Heart left ventricle (tissue), 16 donors: ENCODE data around the gene CARTPT. TPM values are rescaled to one million over a fixed set of nuclear protein-coding genes. Genes with fewer than 3 reads are reported as not detected.

Experiments
- ATAC-seq, 4 donors: fragments of 200-7000 bp; cut with Tn5 transposase; one replicate each; pipeline ENCODE4 v1.9.1; 2020 to 2022; ENCODE audit warnings: moderate library complexity in 4 of 4, mild to moderate bottlenecking in 3 of 4, moderate number of reproducible peaks in 1 of 4
- DNase-seq, 5 donors: peaks; one replicate each; pipeline ENCODE4 v3.0.0-alpha.2; 2020
- H3K27ac ChIP-seq, 12 donors: fragments of 200-600 bp; sonication (generic) in 4 of 12; one replicate each; pipeline versions ENCODE4 v1.5.0 to v1.8.0; 2016 to 2022; ENCODE audit warnings: mild to moderate bottlenecking in 2 of 12
- H3K27me3 ChIP-seq, 9 donors: fragments of 200-600 bp; sonication (generic) in 2 of 9; one replicate each; pipeline versions ENCODE4 v1.5.1 to v1.8.0; 2016 to 2022; ENCODE audit warnings: mild to moderate bottlenecking in 3 of 9
- H3K36me3 ChIP-seq, 9 donors: fragments of 200-600 bp; sonication (generic) in 2 of 9; one replicate each; pipeline versions ENCODE4 v1.5.0 to v1.8.0; 2018 to 2022; ENCODE audit warnings: mild to moderate bottlenecking in 2 of 9
- H3K4me1 ChIP-seq, 12 donors: fragments of 200-600 bp; sonication (generic) in 4 of 12; one replicate each; pipeline versions ENCODE4 v1.5.0 to v1.8.0; 2016 to 2022; ENCODE audit warnings: mild to moderate bottlenecking in 3 of 12
- H3K4me3 ChIP-seq, 12 donors: fragments of 200-600 bp; sonication (generic) in 4 of 12; one replicate each; pipeline versions ENCODE4 v1.5.0 to v1.8.0; 2017 to 2022; ENCODE audit warnings: mild to moderate bottlenecking in 9 of 12, moderate library complexity in 4 of 12
- H3K9me3 ChIP-seq, 12 donors: fragments of 200-600 bp; sonication (generic) in 4 of 12; one replicate each; pipeline versions ENCODE4 v1.5.0 to v1.8.0; 2016 to 2022; ENCODE audit warnings: mild to moderate bottlenecking in 1 of 12
- POLR2A ChIP-seq, 2 donors: fragments of 450-650 bp; IDR thresholded peaks; one replicate each; pipeline ENCODE4 v1.6.1; 2017; ENCODE audit warnings: antibody characterized with exemption in 2 of 2, mild to moderate bottlenecking in 2 of 2, moderate library complexity in 2 of 2
- WGBS, 4 donors: extraction: QIAGEN DNeasy Blood & Tissue Kit in 2 of 4; methylation state at CpG; one replicate each; pipeline versions ENCODE4 v1.1.5 to v1.1.7; 2013 to 2018; 5-methylcytosine and 5-hydroxymethylcytosine counted together
- intact Hi-C, 10 donors: fragments of 100-400 bp; cut with DNase I; formaldehyde crosslinking; loops; one replicate each; pipeline versions ENCODE4 v1.11.1 to v1.14.2; 2022
- polyA plus RNA-seq, 2 donors: library from polyadenylated mRNA; stranded (reverse); fragments of 200-250 nt; gene quantifications; one replicate each; pipeline ENCODE4 v1.2.3, GENCODE V29; 2013
- total RNA-seq, 9 donors: library from RNA; depleted of rRNA in 2 of 9; stranded (reverse); fragments of >200 nt in 2 of 9; fragmentation: NEBNext Ultra II Directional in 3 of 9; extraction: Animal tissue kit (Norgen Biotek cat#: 25700) in 3 of 9; gene quantifications; one replicate each; pipeline versions ENCODE4 v1.1.0 to v1.2.4, GENCODE V29; 2016 to 2023
- TF ChIP-seq, protein P1 (sequence below), 12 donors: fragments of 200-600 bp; sonication (generic) in 4 of 12; IDR thresholded peaks; one replicate each; pipeline versions ENCODE4 v1.5.0 to v1.8.0; 2018 to 2022; ENCODE audit warnings: antibody characterized with exemption in 12 of 12, mild to moderate bottlenecking in 5 of 12
- donor health status: ischemic (EF 13 %, LVEDD 7.1; RV severe dilation, severe dysfunction).
- donor health status: healthy with polysubstance abuse.
- donor health status: DM: no; HTN: yes; CAD: no.
- donor health status: DM: no; HTN: no; CAD: no.
- donor health status: ischemic (EF 25% LVEDD 6.9; RV normal size, moderate dysfunction).
- donor health status: ischemic (EF 25% LVEDD 5.7; RV mildly dilated, moderate dysfunction).
- donor health status: healthy.
- donor health status: DM: yes; HTN: yes; CAD: no.
- donor health status: ischemic (EF 35%, LVEDD 5.7; RV mildly dilated, moderate dysfunction).
- donor health status: nonischemic (EF 11% LVEDD 7.7; RV severe dilation, severe dysfunction).
- donor health status: DM: yes; HTN: yes; CAD: no.
- donor health status: PGD.
- donor health status: ischemic (EF 29% LVEDD 5.4; RV normal size, mild dysfunction).
- donor health status: nonischemic (EF 23%, LVEDD 6.1; RV moderate dilation, normal function).

Gene CARTPT
- total and polyA plus RNA-seq, 11 donors: not detected

DNA sequence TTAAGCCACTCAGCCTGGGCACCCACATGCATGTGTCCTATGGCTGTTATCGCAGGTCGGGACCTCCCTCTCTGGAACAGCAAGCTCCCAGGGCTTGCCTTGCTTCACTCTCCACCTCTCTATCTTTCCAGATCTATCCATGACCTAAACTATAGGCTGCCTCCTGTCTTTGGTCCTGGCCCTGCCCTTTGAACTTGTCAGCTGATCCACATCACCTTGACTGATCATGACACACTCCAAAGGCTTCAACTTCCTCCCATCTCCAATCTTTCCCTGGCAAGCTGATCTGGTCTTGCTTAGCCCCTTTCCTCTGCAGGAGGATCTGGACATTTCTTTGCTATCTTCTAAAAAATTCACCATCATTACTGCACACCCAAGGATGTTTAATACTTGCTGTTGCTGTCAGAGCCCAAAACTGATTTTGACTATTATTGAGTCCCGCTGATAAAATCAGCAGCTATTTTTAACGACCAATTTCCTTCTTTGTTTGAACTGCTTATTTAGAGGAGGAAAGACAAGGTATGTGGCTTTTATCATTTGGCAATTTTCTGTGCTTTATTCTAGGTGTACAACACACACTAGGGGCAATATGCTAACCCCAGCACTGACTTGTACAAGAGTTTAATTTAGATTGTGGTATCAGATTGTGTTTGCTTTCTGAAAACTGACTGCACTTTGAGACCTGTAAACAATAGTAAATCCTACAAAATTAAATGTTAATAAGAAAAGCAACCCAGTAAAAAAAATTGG, 33.5 kb downstream of the CARTPT start:
- ATAC-seq (no peak), DNase-seq (no peak)
- TF ChIP-seq POLR2A (IDR thresholded peaks at IDR 0.05): no peak
- TF ChIP-seq, protein P1, sequence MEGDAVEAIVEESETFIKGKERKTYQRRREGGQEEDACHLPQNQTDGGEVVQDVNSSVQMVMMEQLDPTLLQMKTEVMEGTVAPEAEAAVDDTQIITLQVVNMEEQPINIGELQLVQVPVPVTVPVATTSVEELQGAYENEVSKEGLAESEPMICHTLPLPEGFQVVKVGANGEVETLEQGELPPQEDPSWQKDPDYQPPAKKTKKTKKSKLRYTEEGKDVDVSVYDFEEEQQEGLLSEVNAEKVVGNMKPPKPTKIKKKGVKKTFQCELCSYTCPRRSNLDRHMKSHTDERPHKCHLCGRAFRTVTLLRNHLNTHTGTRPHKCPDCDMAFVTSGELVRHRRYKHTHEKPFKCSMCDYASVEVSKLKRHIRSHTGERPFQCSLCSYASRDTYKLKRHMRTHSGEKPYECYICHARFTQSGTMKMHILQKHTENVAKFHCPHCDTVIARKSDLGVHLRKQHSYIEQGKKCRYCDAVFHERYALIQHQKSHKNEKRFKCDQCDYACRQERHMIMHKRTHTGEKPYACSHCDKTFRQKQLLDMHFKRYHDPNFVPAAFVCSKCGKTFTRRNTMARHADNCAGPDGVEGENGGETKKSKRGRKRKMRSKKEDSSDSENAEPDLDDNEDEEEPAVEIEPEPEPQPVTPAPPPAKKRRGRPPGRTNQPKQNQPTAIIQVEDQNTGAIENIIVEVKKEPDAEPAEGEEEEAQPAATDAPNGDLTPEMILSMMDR (IDR thresholded peaks at IDR 0.05): no peak
- intact Hi-C loops: loop anchor here in 3 of 10 donors (10.0 kb wide), 2 partner anchors 88 to 278 kb away; no protein-coding TSS in a partner anchor
- no peaks in the 10 kb centered on the region for H3K9me3 ChIP-seq
- no peaks in the 10 kb centered on the region for H3K27me3 ChIP-seq
- H3K27ac ChIP-seq: no peak overlapping the region
- H3K4me1 ChIP-seq: peaks cover 0 to 9% (median 0%) of the 10 kb centered on the region in 12 donors
- H3K4me3 ChIP-seq: no peak overlapping the region
- no peaks in the 10 kb centered on the region for H3K36me3 ChIP-seq
- 68 to 81% (median 79%) methylated on average over 4 of the region's 4 CpGs for WGBS, 4 donors

DNA sequence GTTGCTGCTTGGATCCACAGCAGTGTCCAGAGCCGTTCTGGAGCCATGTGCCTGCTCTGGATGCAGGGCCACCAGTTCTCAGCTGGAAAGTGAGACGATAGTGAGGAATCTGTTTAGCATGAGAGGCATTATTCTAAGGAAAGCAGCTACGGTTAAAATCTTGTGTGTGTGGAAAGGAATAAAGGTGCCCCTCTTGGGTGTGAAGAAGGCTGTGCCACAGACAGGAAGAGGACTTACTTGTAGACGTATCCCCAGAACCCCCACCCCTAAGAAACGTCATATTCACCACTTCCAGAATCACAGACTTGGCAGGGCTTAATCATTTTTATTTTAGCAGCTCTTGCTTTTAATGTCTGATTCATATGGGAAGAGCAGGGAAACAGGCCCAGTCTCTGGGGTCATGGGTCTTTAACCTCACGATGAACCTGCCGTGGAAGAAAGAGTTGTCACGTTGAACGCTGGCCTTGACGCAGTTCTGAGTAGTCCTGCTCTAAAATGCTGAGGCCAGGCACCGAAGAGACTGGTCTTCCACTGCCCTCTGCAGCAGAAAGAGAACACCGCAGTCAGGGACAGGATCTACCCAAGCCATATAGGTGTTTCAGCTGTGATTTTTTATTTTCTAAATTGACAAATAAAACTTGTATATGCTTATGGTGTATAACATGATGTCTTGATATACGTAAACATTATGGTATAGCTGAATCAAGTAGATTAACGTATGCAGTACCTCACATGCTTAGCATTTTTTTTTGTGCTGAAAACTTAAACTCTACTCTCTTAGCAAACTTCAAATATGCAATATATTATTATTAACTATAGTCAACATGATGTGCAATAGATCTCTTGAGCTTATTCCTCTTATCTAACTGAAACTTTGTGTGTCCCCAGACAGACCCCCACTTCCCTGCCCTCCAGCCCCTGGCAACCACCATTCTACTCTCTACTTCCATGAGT, 38.8 kb downstream of the CARTPT start:
- Histone ChIP-seq H3K9me3 (no peaks in the 10 kb centered on the region), H3K27me3 (no peaks in the 10 kb centered on the region), H3K4me1 (peaks cover 0 to 5% (median 0%) of the 10 kb centered on the region in 12 donors), H3K4me3 (peak overlapping the region in 8 of 12 donors; percentile 16 to 39 (median 23)), H3K36me3 (no peaks in the 10 kb centered on the region), H3K27ac (peak overlapping the region in 1 of 12 donors; percentile 39)
- TF ChIP-seq, protein P1 (IDR thresholded peaks at IDR 0.05): peak; percentile 57 to 77 (median 67)
- TF ChIP-seq POLR2A (IDR thresholded peaks at IDR 0.05): no peak
- intact Hi-C loops: loop anchor here (2.0 to 10.0 kb wide), 6 partner anchors 93 to 296 kb away; no protein-coding TSS in a partner anchor
- ATAC-seq (peak; percentile 88 to 100 (median 98)), DNase-seq (peak; percentile 50 to 66 (median 54))
- 13 to 16% (median 14%) methylated on average over 14 of the region's 14 CpGs for WGBS, 4 donors

DNA sequence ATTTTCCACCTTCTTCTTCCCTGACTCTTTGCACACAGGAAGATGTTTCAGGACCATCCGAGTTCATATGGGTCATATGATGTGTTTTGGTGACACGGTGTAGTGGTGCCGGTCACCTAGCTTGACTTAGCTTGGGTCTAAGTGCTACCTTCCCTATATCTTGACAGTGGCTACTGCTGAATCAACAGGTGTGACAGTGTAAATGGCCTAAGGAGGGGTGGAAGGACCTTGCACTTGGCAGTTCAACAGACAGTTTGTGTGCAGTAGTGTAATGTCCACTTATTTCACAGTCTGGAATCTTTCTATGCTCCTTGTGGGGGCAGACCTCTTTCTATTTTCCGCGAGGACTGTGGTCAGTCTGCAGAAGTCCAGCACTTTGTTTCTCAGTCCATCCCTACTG, 43.8 kb downstream of the CARTPT start:
- no peak overlapping the region for H3K4me3 ChIP-seq
- no peak overlapping the region for H3K27ac ChIP-seq
- intact Hi-C loops: no loop called here
- WGBS, 4 donors: 76 to 94% (median 92%) methylated on average over 5 of the region's 5 CpGs
- H3K27me3 ChIP-seq: no peaks in the 10 kb centered on the region
- DNase-seq: no peak
- no peak for TF ChIP-seq POLR2A (IDR thresholded peaks at IDR 0.05)
- TF ChIP-seq, protein P1 (IDR thresholded peaks at IDR 0.05): no peak
- no peak for ATAC-seq
- peaks cover 0 to 3% (median 0%) of the 10 kb centered on the region in 12 donors for H3K4me1 ChIP-seq
- no peaks in the 10 kb centered on the region for H3K36me3 ChIP-seq
- peaks cover 0 to 4% (median 0%) of the 10 kb centered on the region in 12 donors for H3K9me3 ChIP-seq

DNA sequence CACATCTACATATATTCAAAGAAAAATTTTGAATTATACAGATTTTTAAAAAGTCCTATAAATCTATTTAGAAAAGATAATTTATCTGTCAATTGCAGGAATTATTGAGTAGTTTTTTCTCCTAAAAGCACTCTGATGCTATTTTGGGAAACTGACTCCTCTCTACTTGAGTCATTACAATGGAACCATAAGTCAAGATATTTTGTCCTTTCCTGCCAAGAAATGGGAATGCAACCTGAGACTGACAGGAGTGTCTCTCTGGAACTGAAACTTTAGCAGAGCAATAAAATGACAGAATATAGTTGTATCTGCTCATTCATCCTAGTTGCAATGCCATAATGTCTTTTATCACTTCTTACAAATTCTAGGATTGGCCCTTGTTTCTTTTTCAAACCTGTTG, 48.6 kb downstream of the CARTPT start:
- peaks cover 0 to 4% (median 0%) of the 10 kb centered on the region in 12 donors for H3K9me3 ChIP-seq
- ATAC-seq (no peak), DNase-seq (no peak)
- H3K27me3 ChIP-seq: no peaks in the 10 kb centered on the region
- H3K4me1 ChIP-seq: no peaks in the 10 kb centered on the region
- intact Hi-C loops: loop anchor here in 1 of 10 donors (1.0 kb wide), 1 partner anchor 19 kb away; no protein-coding TSS in a partner anchor
- H3K4me3 ChIP-seq: no peak overlapping the region
- no peak for TF ChIP-seq POLR2A (IDR thresholded peaks at IDR 0.05)
- TF ChIP-seq, protein P1 (IDR thresholded peaks at IDR 0.05): no peak
- no peaks in the 10 kb centered on the region for H3K36me3 ChIP-seq
- H3K27ac ChIP-seq: no peak overlapping the region
